HEK293 (cell line): ENCODE data around the gene INF2.
A peak's percentile ranks its signal among the peaks of the same experiment; 100 is the strongest.

ENCODE experiments used
- ATF2 ChIP-seq: fragments of 450-650 bp; formaldehyde crosslinking; IDR thresholded peaks from 2 replicates; pipeline ENCODE4 v1.5.1; 2016; ENCODE audit warnings: missing biosample characterization, missing genetic modification characterization, low read depth
- CTCF ChIP-seq: fragments of 450-650 bp; formaldehyde crosslinking; IDR thresholded peaks from 2 replicates; pipeline ENCODE4 v1.5.1; 2016; ENCODE audit warnings: missing biosample characterization, missing genetic modification characterization
- PATZ1 ChIP-seq: fragments of 450-650 bp; formaldehyde crosslinking; IDR thresholded peaks from 2 replicates; pipeline ENCODE4 v1.5.1; 2016; ENCODE audit warnings: missing biosample characterization, missing genetic modification characterization
- ZNF169 ChIP-seq: fragments of 450-650 bp; formaldehyde crosslinking; IDR thresholded peaks from 2 replicates; pipeline ENCODE4 v1.5.1; 2016; ENCODE audit warnings: missing biosample characterization, missing genetic modification characterization
- ZNF19 ChIP-seq: fragments of 450-650 bp; formaldehyde crosslinking; IDR thresholded peaks from 2 replicates; pipeline ENCODE4; 2016; ENCODE audit warnings: missing biosample characterization, missing genetic modification characterization, low read depth
- ZNF274 ChIP-seq, 2 experiments: fragments of 200-500 bp in 1 of 2; fragments of 450-650 bp in 1 of 2; sonication (Bioruptor generic) in 1 of 2; formaldehyde crosslinking in 1 of 2; IDR thresholded peaks; 2 replicates each; pipeline versions ENCODE4 v1.5.1 to v1.6.1; 2014 to 2016; ENCODE audit warnings: borderline replicate concordance in 1 of 2, inconsistent platforms in 1 of 2, low read length in 1 of 2, missing biosample characterization in 1 of 2, missing genetic modification characterization in 1 of 2
- ZNF426 ChIP-seq: fragments of 450-650 bp; formaldehyde crosslinking; IDR thresholded peaks from 2 replicates; pipeline ENCODE4 v1.5.1; 2017; ENCODE audit warnings: missing biosample characterization, missing genetic modification characterization, mild to moderate bottlenecking, inconsistent platforms, moderate library complexity
- ZNF561 ChIP-seq: fragments of 450-650 bp; IDR thresholded peaks from 2 replicates; pipeline ENCODE4 v1.5.1; 2018; ENCODE audit warnings: missing biosample characterization, missing genetic modification characterization, borderline replicate concordance
- ZSCAN30 ChIP-seq: fragments of 450-650 bp; IDR thresholded peaks from 2 replicates; pipeline ENCODE4 v1.5.1; 2018; ENCODE audit warnings: missing biosample characterization, mild to moderate bottlenecking, missing genetic modification characterization, moderate library complexity

- TF ChIP-seq ZNF274 (IDR thresholded peaks at IDR 0.05; ENCODE audit: low read length) (no peak), ZNF274 (tag by site-specific recombination; IDR thresholded peaks at IDR 0.05; ENCODE audit: borderline replicate concordance) (no peak), ZNF561 (tag by site-specific recombination) (no peak), ZNF169 (tag by site-specific recombination) (no peak), PATZ1 (tag by site-specific recombination) (peak; percentile 73), ZNF426 (tag by site-specific recombination) (no peak), ATF2 (tag by site-specific recombination) (no peak), ZSCAN30 (tag by site-specific recombination) (0 out of 2 replicates have a peak, but pooled peaks have one; percentile 60), CTCF (peak; percentile 96), ZNF19 (tag by site-specific recombination) (no peak)
Measured at GRCh38 chr14:104650057-104650980, 39.1 kb upstream of the INF2 start.
